T-helper 1 cell (primary cell): ENCODE measurements around the gene ATAD1.
"Not testable (repeated sequence)": the region's sequence is repeated elsewhere in the genome, so short reads cannot be mapped to it uniquely, and the experiment has no call there.

Source experiments
- DNase-seq, 5 donors: peaks; one replicate each; pipeline ENCODE4 v3.0.0-alpha.2; 2012 to 2020
- total RNA-seq, 4 donors: gene quantifications; one replicate each; lab custom pipeline; 2026; lab: John Stamatoyannopoulos, UW

Gene ATAD1, protein sequence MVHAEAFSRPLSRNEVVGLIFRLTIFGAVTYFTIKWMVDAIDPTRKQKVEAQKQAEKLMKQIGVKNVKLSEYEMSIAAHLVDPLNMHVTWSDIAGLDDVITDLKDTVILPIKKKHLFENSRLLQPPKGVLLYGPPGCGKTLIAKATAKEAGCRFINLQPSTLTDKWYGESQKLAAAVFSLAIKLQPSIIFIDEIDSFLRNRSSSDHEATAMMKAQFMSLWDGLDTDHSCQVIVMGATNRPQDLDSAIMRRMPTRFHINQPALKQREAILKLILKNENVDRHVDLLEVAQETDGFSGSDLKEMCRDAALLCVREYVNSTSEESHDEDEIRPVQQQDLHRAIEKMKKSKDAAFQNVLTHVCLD
- 41.0 to 69.5 (median 53.0) reads per million in 4 donors for total RNA-seq

- peak; percentile 75 to 93 (median 83) for DNase-seq
Observed at GRCh38 chr10:87817609-87818504, at the start of gene ATAD1. ATAD1 (minus strand) TSS chr10:87818226; CDS start chr10:87814599, 3,627 bp downstream.

DNA sequence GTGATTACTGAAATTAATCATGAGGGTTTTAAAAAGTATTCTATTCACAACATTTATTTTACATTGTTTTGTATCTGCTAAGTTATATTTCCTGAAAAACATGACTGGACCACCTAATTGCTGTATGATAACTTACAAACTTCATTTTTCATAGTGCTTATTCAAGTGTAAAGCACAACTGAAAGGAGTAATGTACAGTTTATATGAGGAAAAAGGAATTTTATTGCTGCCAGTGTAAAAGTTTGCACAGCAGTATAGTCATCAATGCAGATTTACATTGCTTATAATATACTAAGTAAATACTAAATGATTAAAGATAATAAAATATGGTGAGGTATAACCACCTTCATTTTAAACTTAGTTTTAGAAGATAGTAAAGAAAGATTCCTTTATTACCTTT lies 49.4 kb upstream of the ATAD1 start:
- DNase-seq: no peak

DNA sequence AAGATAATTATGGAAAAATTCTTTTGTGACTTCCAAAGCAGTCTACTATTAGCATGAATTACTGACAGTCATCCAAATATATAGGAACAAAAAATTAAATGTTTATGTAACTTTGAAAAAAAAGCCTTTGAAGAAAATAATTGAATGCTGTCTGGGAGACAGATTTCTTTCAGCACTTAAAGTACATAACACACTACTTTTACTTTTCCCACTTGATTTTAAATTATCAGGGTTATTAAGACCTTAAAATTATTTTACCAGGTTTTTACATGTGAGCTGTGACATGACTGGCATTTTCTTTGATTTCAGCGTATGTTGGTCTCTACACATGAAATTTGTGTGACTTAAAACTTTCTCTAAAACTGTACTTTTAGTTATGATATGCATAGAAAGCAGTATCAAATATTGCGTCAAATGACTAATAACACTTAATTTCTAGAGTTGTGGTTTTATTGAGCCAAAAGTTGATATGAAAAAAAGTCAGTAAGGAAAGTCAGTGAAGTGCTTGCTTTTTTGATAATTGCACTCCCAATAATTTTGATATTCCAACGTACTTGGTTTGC lies 48.5 kb upstream of the ATAD1 start:
- no peak for DNase-seq

DNA sequence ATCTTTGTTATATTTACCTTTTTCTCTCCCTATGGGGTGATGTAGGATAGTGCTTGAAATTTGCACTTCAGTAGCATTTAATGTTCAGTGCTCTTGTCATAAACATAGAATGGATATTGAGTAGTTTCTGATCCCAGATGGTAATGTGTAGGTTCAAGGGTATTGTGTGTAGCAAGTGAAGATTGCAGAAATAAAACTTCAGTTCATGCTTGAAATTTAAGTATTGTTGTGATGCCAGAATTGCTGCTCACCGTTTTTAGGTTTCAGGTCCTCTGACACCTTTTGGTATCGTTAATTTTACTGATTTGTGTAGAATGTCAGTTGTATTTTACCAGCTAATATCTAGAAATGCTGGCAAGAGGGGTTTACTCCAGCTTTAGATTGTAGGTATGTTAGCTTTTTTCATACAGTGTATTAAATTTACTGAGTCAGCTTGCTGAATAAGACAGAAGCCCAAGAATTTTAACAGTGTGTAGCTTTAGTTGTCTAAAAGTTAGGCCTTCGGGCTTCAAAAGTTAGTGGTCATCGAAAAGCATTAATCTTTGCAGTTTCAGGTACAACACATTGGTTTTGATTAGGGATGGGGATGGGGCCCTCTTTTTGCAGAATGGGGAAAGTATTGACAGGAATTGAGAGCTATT lies 47.3 kb upstream of the ATAD1 start:
- no peak for DNase-seq

GRCh38 chr10:87864496-87865059 lies 46.6 kb upstream of the ATAD1 start:
- DNase-seq: peak in 1 of 5 donors; percentile 32

- DNase-seq: peak in 4 of 5 donors; percentile 12 to 50 (median 20)
Observed at GRCh38 chr10:87863951-87864495, 46.0 kb upstream of the ATAD1 start.

DNA sequence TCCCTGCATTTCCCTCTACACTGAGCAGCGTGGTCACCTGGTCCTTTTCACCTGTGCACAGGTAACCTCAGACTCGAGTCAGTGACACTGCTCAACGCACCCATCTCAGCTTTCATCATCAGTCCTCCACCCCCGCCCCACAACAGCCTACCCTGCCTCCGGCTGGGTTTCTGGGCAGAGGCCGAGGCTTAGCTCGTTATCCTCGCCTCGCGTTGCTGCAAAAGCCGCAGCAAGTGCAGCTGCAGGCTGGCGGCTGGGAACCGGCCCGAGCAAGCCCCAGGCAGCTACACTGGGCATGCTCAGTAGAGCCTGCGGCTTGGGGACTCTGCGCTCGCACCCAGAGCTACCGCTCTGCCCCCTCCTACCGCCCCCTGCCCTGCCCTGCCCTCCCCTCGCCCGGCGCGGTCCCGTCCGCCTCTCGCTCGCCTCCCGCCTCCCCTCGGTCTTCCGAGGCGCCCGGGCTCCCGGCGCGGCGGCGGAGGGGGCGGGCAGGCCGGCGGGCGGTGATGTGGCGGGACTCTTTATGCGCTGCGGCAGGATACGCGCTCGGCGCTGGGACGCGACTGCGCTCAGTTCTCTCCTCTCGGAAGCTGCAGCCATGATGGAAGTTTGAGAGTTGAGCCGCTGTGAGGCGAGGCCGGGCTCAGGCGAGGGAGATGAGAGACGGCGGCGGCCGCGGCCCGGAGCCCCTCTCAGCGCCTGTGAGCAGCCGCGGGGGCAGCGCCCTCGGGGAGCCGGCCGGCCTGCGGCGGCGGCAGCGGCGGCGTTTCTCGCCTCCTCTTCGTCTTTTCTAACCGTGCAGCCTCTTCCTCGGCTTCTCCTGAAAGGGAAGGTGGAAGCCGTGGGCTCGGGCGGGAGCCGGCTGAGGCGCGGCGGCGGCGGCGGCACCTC lies 45.3 kb upstream of the ATAD1 start, which contains the start of the genes KLLN and PTEN:
TSS of gene KLLN (minus strand) at position 481 of the 891 bp plus-strand sequence. CDS start 1,046 bp downstream, outside the sequence.
TSS of gene PTEN (plus strand) at position 573 of the 891 bp plus-strand sequence. CDS start 845 bp downstream, outside the sequence.
- peak; percentile 68 to 86 (median 77) for DNase-seq

GRCh38 chr10:87862679-87863052 lies 44.6 kb upstream of the ATAD1 start:
- peak in 4 of 5 donors; percentile 53 to 85 (median 64) for DNase-seq

DNA sequence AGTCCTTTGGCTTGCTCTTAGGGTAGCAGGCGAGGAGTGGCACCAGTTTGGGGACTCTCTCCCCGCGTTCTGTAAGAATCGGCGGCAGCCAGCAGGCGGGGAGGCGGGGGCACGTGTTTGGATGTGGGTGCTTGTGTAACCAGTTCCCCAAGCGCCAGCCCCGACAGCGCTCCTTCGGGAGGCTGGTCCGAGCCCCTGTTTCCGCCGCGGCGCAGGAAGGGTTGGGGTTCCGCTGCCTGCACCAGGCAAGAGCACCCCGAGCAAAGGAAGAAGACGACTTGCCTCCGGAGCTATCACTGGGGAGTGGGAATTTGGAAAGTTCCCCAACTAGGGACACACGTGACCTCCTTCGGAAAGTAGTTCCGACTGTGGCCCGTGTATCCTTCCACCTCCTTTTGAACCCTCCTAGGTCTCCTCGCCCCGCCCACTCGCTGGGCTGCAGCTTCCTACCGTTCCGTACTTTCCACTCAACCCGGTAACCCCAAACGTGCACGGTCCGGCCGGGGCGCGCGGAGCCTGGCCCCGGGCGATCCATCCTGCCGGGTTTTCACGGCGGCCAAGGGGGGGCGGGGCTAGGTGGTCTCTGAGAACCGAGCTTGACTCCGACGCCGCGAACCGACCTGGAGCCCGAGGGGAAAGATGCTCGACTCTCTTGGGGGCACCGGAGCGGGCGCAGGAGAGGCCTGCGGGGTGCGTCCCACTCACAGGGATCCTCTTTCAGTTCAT lies 44.1 kb upstream of the ATAD1 start:
- peak; percentile 87 to 97 (median 89) for DNase-seq

- peak in 3 of 5 donors; percentile 4 to 19 (median 11) for DNase-seq
Observed at GRCh38 chr10:87861566-87861952, 43.5 kb upstream of the ATAD1 start.

DNA sequence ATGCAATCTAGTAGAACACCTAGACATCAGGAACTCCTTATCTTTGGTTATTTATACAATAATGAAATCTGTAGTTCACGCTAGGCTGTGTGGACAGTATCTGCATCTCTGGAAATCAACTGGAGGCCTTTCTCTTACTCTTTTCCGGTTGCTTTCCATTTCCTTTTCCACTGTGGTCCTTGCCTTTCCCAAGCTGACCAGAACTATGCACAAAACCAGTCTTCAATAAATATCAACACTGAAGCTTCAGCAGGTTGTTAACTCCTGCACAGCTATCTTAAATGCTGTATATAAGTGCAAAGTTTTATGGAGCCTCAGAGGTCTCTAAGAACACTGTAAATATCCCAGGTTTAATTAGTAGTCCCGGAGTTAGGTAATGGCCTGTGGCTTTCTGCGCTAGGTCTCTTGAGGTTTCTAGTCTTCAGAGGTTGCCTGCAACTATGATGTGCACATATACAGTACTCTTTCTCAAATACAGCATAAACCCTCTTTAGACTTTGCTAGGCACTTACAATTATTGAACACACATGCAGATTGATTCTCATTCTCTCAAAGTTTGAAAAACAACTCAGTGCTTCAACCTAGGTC lies 42.9 kb upstream of the ATAD1 start:
- DNase-seq: no peak

DNA sequence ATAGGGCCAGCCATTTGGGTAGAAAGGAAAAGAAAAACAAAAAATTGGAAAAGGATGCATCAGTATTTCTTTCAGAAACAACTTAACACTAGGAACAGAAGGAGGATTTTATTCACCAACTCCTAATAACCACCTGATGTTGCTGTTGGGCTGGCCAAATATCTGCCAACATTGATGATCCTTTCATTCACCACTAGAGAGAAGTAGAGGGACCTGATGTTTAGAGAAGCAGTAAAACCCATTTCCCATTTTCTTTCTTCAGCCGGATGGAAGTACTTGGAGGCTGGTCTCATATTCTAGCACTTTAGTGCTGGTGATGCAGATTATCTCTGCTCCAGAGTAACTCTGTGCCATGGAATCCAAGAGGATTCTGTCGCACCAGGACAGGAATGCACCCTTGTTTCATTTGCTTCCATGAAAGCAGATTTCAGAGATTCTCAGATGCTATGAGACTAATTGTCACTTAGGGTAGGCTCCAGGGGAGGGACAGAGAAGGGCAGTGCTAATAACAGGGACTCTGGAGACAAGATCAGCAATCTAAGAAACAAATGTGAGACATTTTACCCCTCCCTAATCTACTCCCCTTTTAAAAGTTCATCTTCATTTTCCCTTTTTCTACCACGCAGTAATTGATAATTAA lies 42.2 kb upstream of the ATAD1 start:
- peak in 3 of 5 donors; percentile 11 to 57 (median 21) for DNase-seq

- DNase-seq: not testable (repeated sequence)
Observed at GRCh38 chr10:87855665-87856064, 37.6 kb upstream of the ATAD1 start.

DNA sequence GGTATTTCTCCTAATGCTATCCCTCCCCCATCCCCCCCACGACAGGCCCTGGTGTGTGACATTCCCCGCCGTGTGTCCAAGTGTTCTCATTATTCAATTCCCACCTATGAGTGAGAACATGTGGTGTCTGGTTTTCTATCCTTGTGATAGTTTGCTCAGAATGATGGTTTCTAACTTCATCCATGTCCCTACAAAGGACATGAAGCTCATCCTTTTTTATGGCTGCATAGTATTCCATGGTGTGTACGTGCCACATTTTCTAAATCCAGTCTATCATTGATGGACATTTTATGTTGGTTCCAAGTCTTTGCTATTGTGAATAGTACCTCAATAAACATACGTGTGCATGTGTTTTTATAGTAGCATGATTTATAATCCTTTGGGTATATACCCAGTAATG lies 37.2 kb upstream of the ATAD1 start:
- DNase-seq: not testable (repeated sequence)

DNA sequence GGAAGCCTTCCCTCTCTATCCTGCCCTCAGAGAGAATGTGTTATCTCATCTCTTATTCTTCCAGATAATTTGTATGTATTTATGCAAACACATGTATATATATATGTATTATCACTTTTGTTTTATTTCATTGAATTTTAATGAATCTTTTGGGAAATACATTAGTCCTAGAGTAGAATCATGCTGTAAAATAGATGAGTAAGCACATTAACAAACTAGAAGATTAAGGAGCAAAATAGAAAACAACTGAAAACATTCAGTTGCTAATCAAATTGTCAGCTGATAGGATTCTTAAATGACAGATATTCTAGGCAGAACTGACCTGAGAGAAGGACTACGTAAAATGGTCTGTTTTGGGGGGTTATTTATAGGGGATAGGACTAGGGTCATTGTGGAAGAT lies 34.1 kb upstream of the ATAD1 start:
- no peak for DNase-seq

DNA sequence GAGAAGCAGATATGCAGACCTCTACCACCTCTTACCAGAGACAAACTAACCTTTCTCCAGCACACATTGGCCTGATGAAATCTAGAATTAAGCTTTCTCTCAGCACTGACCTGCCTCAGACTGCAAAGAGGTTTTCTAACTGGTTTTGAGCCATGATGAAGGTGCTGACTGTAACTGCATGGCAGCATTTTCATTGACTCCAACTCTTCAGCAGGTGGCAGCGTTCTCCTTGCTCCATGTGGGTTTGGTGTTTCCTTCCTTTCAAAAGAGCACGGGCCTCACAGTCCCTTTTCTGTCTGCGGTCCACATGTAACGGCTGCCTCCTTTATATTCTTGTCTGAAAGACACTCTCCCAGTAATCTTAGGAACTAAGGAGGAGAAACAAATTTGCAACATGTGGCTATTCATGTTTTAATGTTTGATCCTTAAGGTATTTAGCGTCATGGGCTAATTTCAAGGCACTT lies 32.7 kb upstream of the ATAD1 start:
- DNase-seq: peak in 4 of 5 donors; percentile 17 to 67 (median 33)

GRCh38 chr10:87849001-87849400 lies 31.0 kb upstream of the ATAD1 start:
- no peak for DNase-seq

DNA sequence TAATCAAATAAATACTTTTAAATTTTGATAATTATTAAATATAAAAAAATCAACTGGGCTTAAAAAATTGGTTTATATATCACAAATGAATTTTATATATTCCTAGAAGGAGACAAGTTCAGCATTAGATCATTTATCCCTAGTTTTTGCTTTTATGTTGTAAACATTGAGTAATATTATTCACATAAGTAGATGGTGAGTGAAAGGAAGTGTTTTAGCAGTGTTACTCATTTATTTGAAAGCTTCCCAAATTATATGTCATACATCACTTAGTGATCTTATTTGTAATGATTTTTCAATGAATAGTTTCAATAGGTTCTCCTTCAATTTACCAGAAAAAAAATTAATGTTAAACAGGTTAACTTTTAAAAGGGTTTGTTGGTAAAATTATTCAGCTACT lies 29.5 kb upstream of the ATAD1 start:
- no peak for DNase-seq

- DNase-seq: not testable (repeated sequence)
Observed at GRCh38 chr10:87846711-87847110, 28.7 kb upstream of the ATAD1 start.
